HG03565 (cell line): ENCODE results near the gene INO80B.
"Not testable (repeated sequence)": the region's sequence is repeated elsewhere in the genome, so short reads cannot be mapped to it uniquely, and the experiment has no call there.

Experiments
- ATAC-seq: cut with Tn5 transposase; IDR thresholded peaks from one replicate; pipeline ENCODE4 v1.9.1; 2021; ENCODE audit warnings: mild to moderate bottlenecking, moderate library complexity; ENCODE audit not compliant: unreplicated experiment

Gene INO80B

GRCh38 chr2:74447230-74447999 lies 7.5 kb upstream of the INO80B start:
- no peak for ATAC-seq

- no peak for ATAC-seq
Measured at GRCh38 chr2:74448771-74449170, 6.1 kb upstream of the INO80B start.

GRCh38 chr2:74450570-74451190 lies 4.2 kb upstream of the INO80B start:
- ATAC-seq: no peak

GRCh38 chr2:74457129-74457548 lies 2.3 kb downstream of the INO80B start:
- no peak for ATAC-seq

- ATAC-seq: peak; percentile 15
Measured at GRCh38 chr2:74457549-74458131, 2.8 kb downstream of the INO80B start.

GRCh38 chr2:74458132-74458937 lies 3.4 kb downstream of the INO80B start, which contains the start of gene WBP1:
WBP1 (plus strand) TSS chr2:74458438; CDS start chr2:74458603, 165 bp downstream.
- ATAC-seq: peak; percentile 75

- ATAC-seq: no peak
Measured at GRCh38 chr2:74458938-74459363, 4.1 kb downstream of the INO80B start.

- not testable (repeated sequence) for ATAC-seq
Measured at GRCh38 chr2:74459503-74460118, 4.7 kb downstream of the INO80B start.

GRCh38 chr2:74460187-74460586 lies 5.3 kb downstream of the INO80B start:
- not testable (repeated sequence) for ATAC-seq

GRCh38 chr2:74461187-74462053 lies 6.5 kb downstream of the INO80B start:
- ATAC-seq: no peak

GRCh38 chr2:74462054-74462785 lies 7.3 kb downstream of the INO80B start:
- no peak for ATAC-seq

- no peak for ATAC-seq
Measured at GRCh38 chr2:74462786-74463105, 7.9 kb downstream of the INO80B start.

- ATAC-seq: no peak
Measured at GRCh38 chr2:74464406-74464805, 9.5 kb downstream of the INO80B start.

GRCh38 chr2:74470742-74471141 lies 15.9 kb downstream of the INO80B start:
- ATAC-seq: not testable (repeated sequence)

- peak; percentile 6 for ATAC-seq
Measured at GRCh38 chr2:74471332-74472065, 16.6 kb downstream of the INO80B start.

GRCh38 chr2:74472086-74472944 lies 17.4 kb downstream of the INO80B start, which contains the start of gene MRPL53:
MRPL53 (minus strand) TSS chr2:74472680; CDS start chr2:74472660, 20 bp downstream.
- peak; percentile 74 for ATAC-seq

GRCh38 chr2:74472945-74473258 lies 18.0 kb downstream of the INO80B start:
- no peak for ATAC-seq

- ATAC-seq: no peak
Measured at GRCh38 chr2:74474481-74474880, 19.6 kb downstream of the INO80B start.
